H1 (cell line): ENCODE data around the gene MGMT. TPM values are rescaled to one million over a fixed set of nuclear protein-coding genes. Genes with fewer than 3 reads are reported as not detected.
A peak's percentile ranks its signal among the peaks of the same experiment; 100 is the strongest.

Source experiments
- CTCF ChIA-PET: fragments of 300-600 bp; sonication (Branson Sonifier 250); formaldehyde crosslinking; loops from one replicate; lab custom pipeline; 2021; ENCODE audit not compliant: partially characterized antibody; lab: Charles Lee
- POLR2A ChIA-PET: fragments of 300-600 bp; sonication (Branson Sonifier 250); formaldehyde crosslinking; loops from one replicate; lab custom pipeline; 2021; ENCODE audit warnings: inconsistent platforms; ENCODE audit not compliant: partially characterized antibody; lab: Charles Lee
- DNase-seq, 2 experiments: peaks; one replicate each; pipeline versions ENCODE4 v3.0.0 to v3.0.0-alpha.2; 2010 to 2022; ENCODE audit warnings: low spot score in 2 of 2, low read depth in 1 of 2, mixed read lengths in 1 of 2
- FAIRE-seq: peaks from 2 replicates; lab custom pipeline; 2011; peaks lifted over from hg19 to GRCh38; lab: Jason Lieb, UNC
- H2AFZ ChIP-seq: 2 replicates; pipeline ENCODE4 v1.8.1; 2012; ENCODE audit warnings: low read length, inconsistent platforms
- H2AK5ac ChIP-seq: 2 replicates; pipeline ENCODE4 v1.6.1; 2013; ENCODE audit warnings: low read depth, low read length
- H2BK120ac ChIP-seq: replicated peaks from 2 replicates; pipeline ENCODE3; 2013; ENCODE audit warnings: low read depth, low read length, inconsistent platforms
- H2BK12ac ChIP-seq: 2 replicates; pipeline ENCODE4 v1.6.1; 2013; ENCODE audit warnings: low read depth, low read length
- H2BK15ac ChIP-seq: 2 replicates; pipeline ENCODE4 v1.6.1; 2013; ENCODE audit warnings: low read length
- H2BK20ac ChIP-seq: 2 replicates; pipeline ENCODE4 v1.6.1; 2013; ENCODE audit warnings: low read length
- H2BK5ac ChIP-seq: 2 replicates; pipeline ENCODE4 v1.6.1; 2013; ENCODE audit warnings: low read depth, low read length
- H3K14ac ChIP-seq: 2 replicates; pipeline ENCODE4 v1.6.1; 2013; ENCODE audit warnings: inconsistent platforms; ENCODE audit not compliant: insufficient read length
- H3K18ac ChIP-seq: 2 replicates; pipeline ENCODE4 v1.6.1; 2013; ENCODE audit warnings: low read length; ENCODE audit errors: extremely low read depth
- H3K23ac ChIP-seq: 2 replicates; pipeline ENCODE4 v1.6.1; 2013; ENCODE audit warnings: inconsistent platforms; ENCODE audit not compliant: insufficient read length
- H3K23me2 ChIP-seq: 2 replicates; pipeline ENCODE4 v1.6.1; 2013; ENCODE audit warnings: low read depth, low read length
- H3K27ac ChIP-seq: 2 replicates; pipeline ENCODE4 v1.6.1; 2011; ENCODE audit warnings: low read depth, low read length, inconsistent platforms
- H3K27me3 ChIP-seq, 4 experiments: replicated peaks in 1 of 4; 1 replicate in 1 of 4; 2 replicates in 3 of 4; pipeline versions ENCODE4 v1.6.1 to v1.8.1; 2011 to 2013; ENCODE audit warnings: low read length in 3 of 4, mild to moderate bottlenecking in 3 of 4, inconsistent platforms in 2 of 4, mixed read lengths in 2 of 4, moderate library complexity in 1 of 4; ENCODE audit not compliant: control insufficient read depth in 3 of 4, insufficient read depth in 3 of 4; ENCODE audit errors: extremely low read depth in 1 of 4
- H3K36me3 ChIP-seq, 4 experiments: 2 replicates each; pipeline versions ENCODE4 v1.6.1 to v1.8.1; 2011 to 2013; ENCODE audit warnings: mild to moderate bottlenecking in 4 of 4, low read length in 3 of 4, moderate library complexity in 2 of 4, control low read depth in 1 of 4, inconsistent platforms in 1 of 4; ENCODE audit not compliant: insufficient read depth in 4 of 4, control insufficient read depth in 2 of 4
- H3K4ac ChIP-seq: replicated peaks from 2 replicates; pipeline ENCODE3; 2013; ENCODE audit warnings: low read length, low read depth, mixed read lengths, inconsistent platforms; ENCODE audit not compliant: insufficient read length
- H3K4me1 ChIP-seq, 4 experiments: replicated peaks in 1 of 4; 1 replicate in 1 of 4; 2 replicates in 3 of 4; pipeline versions ENCODE4 v1.6.1 to v1.8.1; 2011 to 2013; ENCODE audit warnings: low read length in 3 of 4, inconsistent platforms in 2 of 4, mixed read lengths in 1 of 4; ENCODE audit not compliant: insufficient read depth in 4 of 4, control insufficient read depth in 3 of 4
- H3K4me2 ChIP-seq, 2 experiments: 2 replicates each; pipeline versions ENCODE4 v1.6.1 to v1.8.1; 2011 to 2013; ENCODE audit warnings: low read depth in 2 of 2, low read length in 2 of 2, control low read depth in 1 of 2, inconsistent platforms in 1 of 2, mild to moderate bottlenecking in 1 of 2; ENCODE audit not compliant: insufficient read depth in 1 of 2
- H3K4me3 ChIP-seq, 4 experiments: fragments of 200-600, 300-600 bp in 1 of 4; sonication (generic), shearing (Covaris generic), sonication (Bioruptor Twin) in 1 of 4; 2 replicates each; pipeline versions ENCODE4 v1.5.1 to v1.8.1; 2011 to 2016; ENCODE audit warnings: low read length in 4 of 4, low read depth in 3 of 4, control low read depth in 2 of 4, inconsistent platforms in 2 of 4, mild to moderate bottlenecking in 2 of 4, mixed read lengths in 1 of 4, moderate library complexity in 1 of 4; ENCODE audit not compliant: insufficient read depth in 2 of 4; ENCODE audit errors: extremely low read depth in 1 of 4
- H3K56ac ChIP-seq: replicated peaks from 2 replicates; pipeline ENCODE3; 2013; ENCODE audit warnings: low read depth, mild to moderate bottlenecking, mixed read lengths, low read length, inconsistent platforms; ENCODE audit not compliant: insufficient read length
- H3K79me1 ChIP-seq: 2 replicates; pipeline ENCODE4 v1.6.1; 2013; ENCODE audit warnings: low read depth, low read length, control low read depth
- H3K79me2 ChIP-seq, 2 experiments: 2 replicates each; pipeline versions ENCODE4 v1.6.1 to v1.8.1; 2012 to 2013; ENCODE audit warnings: low read length in 2 of 2, mild to moderate bottlenecking in 2 of 2, inconsistent platforms in 1 of 2; ENCODE audit not compliant: insufficient read depth in 2 of 2, control insufficient read depth in 1 of 2
- H3K9ac ChIP-seq, 4 experiments: replicated peaks in 1 of 4; 1 replicate in 1 of 4; 2 replicates in 3 of 4; pipeline versions ENCODE4 v1.6.1 to v1.8.1; 2011 to 2013; ENCODE audit warnings: low read depth in 3 of 4, low read length in 3 of 4, control low read depth in 2 of 4, mild to moderate bottlenecking in 2 of 4, moderate library complexity in 2 of 4, inconsistent platforms in 1 of 4; ENCODE audit errors: extremely low read depth in 1 of 4
- H3K9me3 ChIP-seq, 2 experiments: 2 replicates each; pipeline versions ENCODE4 v1.6.1 to v1.8.1; 2012 to 2013; ENCODE audit warnings: mild to moderate bottlenecking in 2 of 2, moderate library complexity in 2 of 2, control low read depth in 1 of 2, inconsistent platforms in 1 of 2, low read depth in 1 of 2, low read length in 1 of 2, mixed read lengths in 1 of 2; ENCODE audit not compliant: insufficient read depth in 2 of 2
- H4K20me1 ChIP-seq, 2 experiments: replicated peaks in 1 of 2; 2 replicates each; pipeline versions ENCODE3 to v1.8.1; 2011 to 2013; ENCODE audit warnings: inconsistent platforms in 2 of 2, low read length in 2 of 2, mild to moderate bottlenecking in 1 of 2; ENCODE audit not compliant: insufficient read depth in 2 of 2, control insufficient read depth in 1 of 2
- H4K5ac ChIP-seq: 2 replicates; pipeline ENCODE4 v1.6.1; 2013; ENCODE audit warnings: low read length, low read depth, mixed read lengths, inconsistent platforms; ENCODE audit not compliant: insufficient read length
- H4K8ac ChIP-seq: 2 replicates; pipeline ENCODE4 v1.8.0; 2013; ENCODE audit warnings: mild to moderate bottlenecking, moderate library complexity, low read length, inconsistent platforms; ENCODE audit not compliant: insufficient read depth; ENCODE audit errors: extremely low read depth
- H4K91ac ChIP-seq: replicated peaks from 2 replicates; pipeline ENCODE3; 2013; ENCODE audit warnings: low read length, mixed read lengths, inconsistent platforms; ENCODE audit not compliant: insufficient read length
- BCL11A ChIP-seq, 2 experiments: IDR thresholded peaks; one replicate each; pipeline ENCODE4 v1.6.1; 2011; ENCODE audit warnings: low read depth in 2 of 2, low read length in 2 of 2, mild to moderate bottlenecking in 2 of 2
- CTBP2 ChIP-seq: IDR thresholded peaks from 2 replicates; pipeline ENCODE4 v1.7.0; 2011; ENCODE audit warnings: borderline replicate concordance, mild to moderate bottlenecking, moderate library complexity, mixed read lengths, low read length; ENCODE audit not compliant: insufficient read depth, insufficient read length
- TEAD4 ChIP-seq: IDR thresholded peaks from 2 replicates; pipeline ENCODE4 v1.6.1; 2012; ENCODE audit warnings: low read depth, low read length, inconsistent platforms, mixed read lengths
- whole genome bisulfite sequencing, 2 experiments: shearing (Covaris generic) in 1 of 2; methylation state at CpG; one replicate each; pipeline versions ENCODE4 v1.1.6 to v1.1.7; 2013 to 2015; ENCODE audit warnings: low lambda C conversion rate in 2 of 2, mixed read lengths in 2 of 2, inconsistent platforms in 1 of 2, low coverage in 1 of 2, missing lambda C conversion rate in 1 of 2; ENCODE audit not compliant: insufficient replicate concordance in 2 of 2, insufficient coverage in 1 of 2, insufficient read length in 1 of 2; ENCODE audit errors: extremely low coverage in 1 of 2, missing lambda C conversion rate in 1 of 2; 5-methylcytosine and 5-hydroxymethylcytosine counted together
- polyA plus RNA-seq, 7 experiments: library from polyadenylated mRNA; depleted of rRNA in 3 of 7; stranded (reverse) in 5 of 7; unstranded in 2 of 7; fragments of >200 nt in 5 of 7; fragments of 200-250 nt in 2 of 7; gene quantifications; 1 replicate in 5 of 7; 2 replicates in 1 of 7; 4 replicates in 1 of 7; pipeline versions ENCODE4 v1.2.1 to v1.2.3, GENCODE V29; 2011 to 2013; ENCODE audit warnings: missing spikeins in 2 of 7, mixed read lengths in 2 of 7
- total RNA-seq: library from RNA; stranded (reverse); fragmentation: NEBNext Ultra II Directional; extraction: Animal tissue kit (Norgen Biotek cat#: 25700); gene quantifications from 2 replicates; pipeline ENCODE4 v1.2.1, GENCODE V29; 2021

The MGMT gene
- total and polyA plus RNA-seq, 2 of the 8 experiments (the other 6 are each of a cell fraction or from before 2014, with no cell fraction given), result 9.9 to 10.7 TPM

DNA sequence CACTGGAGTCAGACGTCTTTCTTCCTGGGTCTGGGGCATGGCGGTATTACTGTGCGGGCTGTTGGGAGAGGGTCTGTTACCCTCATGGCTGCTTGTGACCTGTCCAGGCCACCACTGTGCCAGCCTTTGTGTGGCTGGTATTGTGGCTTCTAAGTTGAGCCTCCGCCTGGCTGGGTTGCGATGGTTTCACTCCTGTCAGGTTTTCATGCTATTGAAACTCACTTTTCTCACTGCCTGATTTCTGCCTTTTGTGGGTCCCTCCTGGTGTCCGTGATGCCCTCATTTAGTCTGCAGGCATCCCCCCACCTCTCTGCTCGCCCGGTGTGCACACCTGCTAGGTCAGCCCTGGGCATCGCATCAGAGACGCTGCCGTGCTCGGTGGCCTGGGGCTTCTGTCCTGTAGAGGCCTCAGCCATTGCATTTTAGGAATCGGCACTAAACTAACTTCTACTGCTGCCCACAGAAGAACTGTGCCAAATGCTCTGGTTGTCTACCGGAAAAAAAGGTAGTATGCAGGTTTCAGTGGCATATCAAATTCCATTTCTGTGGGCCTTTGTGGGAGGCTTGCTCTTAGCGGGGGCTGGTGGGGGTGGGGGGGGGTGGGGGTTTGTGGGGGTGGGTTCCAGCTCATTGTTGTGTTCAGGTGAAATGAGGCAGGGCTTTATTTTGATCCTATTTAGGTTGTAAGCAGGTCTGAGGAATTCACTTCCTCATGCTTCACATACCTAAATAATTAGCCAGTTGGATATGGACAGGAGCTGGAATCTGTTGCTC is 64.3 kb downstream of the MGMT start:
- Histone ChIP-seq H3K18ac (peak overlapping the region; percentile 48), H4K91ac (peak overlapping the region; percentile 78), H4K20me1 (no peaks in the 10 kb centered on the region), H2BK120ac (peak overlapping the region; percentile 26), H4K8ac (peak overlapping the region; percentile 72; the same call in 1 of the 2 replicates), H3K56ac (no peak overlapping the region), H3K23ac (no peak overlapping the region), H3K36me3 (no peaks in the 10 kb centered on the region), H4K5ac (peak overlapping the region; percentile 10), H3K4me2 (peak overlapping the region; percentile 13 to 14; a peak in 1 of 4 replicates), H3K4me3 (no peak overlapping the region), H2BK12ac (peak overlapping the region; percentile 97), H3K27me3 (no peaks in the 10 kb centered on the region), H2AK5ac (peak overlapping the region; percentile 98), H3K14ac (no peak overlapping the region), H3K9ac (no peak overlapping the region; a peak in 2 of 7 replicates), H3K4ac (peak overlapping the region; percentile 88), H2AFZ (no peak overlapping the region), H2BK15ac (peak overlapping the region; percentile 29; the same call in 1 of the 2 replicates), H2BK20ac (no peak overlapping the region), H3K9me3 (no peaks in the 10 kb centered on the region), H2BK5ac (peak overlapping the region; percentile 81), H3K27ac (no peak overlapping the region), H3K79me1 (no peaks in the 10 kb centered on the region; the same call in 1 of the 2 replicates), H3K4me1 (peaks cover 0 to 14% (median 7%) of the 10 kb centered on the region in 4 experiments; a peak in 6 of 7 replicates), H3K23me2 (no peaks in the 10 kb centered on the region), H3K79me2 (no peaks in the 10 kb centered on the region)
- FAIRE-seq (no peak), DNase-seq (no peak)
- ChIA-PET POLR2A (interaction anchor here (1.1 to 1.3 kb wide), 2 partner anchors 36 to 99 kb away, joined by 3 read pairs; no protein-coding TSS in a partner anchor), CTCF (interaction anchor here (0.6 to 1.1 kb wide), 3 partner anchors 12 to 1322 kb away, joined by 3 to 4 read pairs (median 4); no protein-coding TSS in a partner anchor)
- TF ChIP-seq TEAD4, result peak; percentile 86
- TF ChIP-seq BCL11A (IDR thresholded peaks at IDR 0.05; ENCODE audit: low read depth in 2 of 2, low read length in 2 of 2), result no peak
- no peak for TF ChIP-seq CTBP2
- 87% methylated on average over 15 of the region's 15 CpGs; no CpG with 5 or more reads in 1 of the 2 experiments for WGBS, 2 experiments
